Measurements from ENCODE around the gene MYO1F. TPM values are rescaled to one million over a fixed set of nuclear protein-coding genes. Genes with fewer than 3 reads are reported as not detected.
A peak's percentile ranks its signal among the peaks of the same experiment; 100 is the strongest.
"Not testable (repeated sequence)": the region's sequence is repeated elsewhere in the genome, so short reads cannot be mapped to it uniquely, and the experiment has no call there.

The MYO1F gene
- total RNA-seq, result 0.16 and 0.55 TPM in 2 replicates
- long read RNA-seq, result 0 reads

DNA sequence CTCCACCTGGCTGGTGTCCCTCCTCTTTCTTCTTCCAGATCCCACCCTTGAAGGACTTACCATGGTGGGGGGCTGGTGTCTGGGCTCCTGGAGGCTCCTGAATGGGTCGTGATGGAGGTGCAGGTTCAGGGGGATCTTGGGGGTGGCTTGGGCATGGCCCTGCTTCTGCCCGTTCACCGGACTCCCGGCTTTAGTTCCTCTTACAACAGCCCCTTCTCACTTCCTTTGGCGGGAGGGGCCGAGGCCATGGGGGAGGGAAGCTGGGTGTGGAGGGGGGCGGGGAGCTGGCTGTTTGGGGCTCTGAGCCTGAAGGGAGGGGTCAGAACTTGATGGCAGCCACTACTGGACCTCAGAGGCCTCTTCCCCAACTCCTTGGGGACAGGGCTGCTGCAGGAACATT lies at the start of gene MYO1F:
Gene MYO1F, minus strand, starts transcription at position 196 of the 400 bp plus-strand sequence. Its CDS starts 133 bp downstream, at position 63.
- Mint-ChIP-seq H3K4me1 (ENCODE audit: low read depth) (no peaks in the 10 kb centered on the region), H3K9me3 (ENCODE audit: low read depth) (no peaks in the 10 kb centered on the region), H3K36me3 (ENCODE audit: insufficient read depth) (no peaks in the 10 kb centered on the region), H3K27ac (no peak within 1 kb of the TSS), H3K27me3 (peaks cover 29% of the 10 kb centered on the region), H3K4me3 (ENCODE audit: low read depth) (no peak within 1 kb of the TSS)
- no peak for DNase-seq (ENCODE audit: low spot score, unreplicated experiment)
- TF ChIP-seq, protein P1, sequence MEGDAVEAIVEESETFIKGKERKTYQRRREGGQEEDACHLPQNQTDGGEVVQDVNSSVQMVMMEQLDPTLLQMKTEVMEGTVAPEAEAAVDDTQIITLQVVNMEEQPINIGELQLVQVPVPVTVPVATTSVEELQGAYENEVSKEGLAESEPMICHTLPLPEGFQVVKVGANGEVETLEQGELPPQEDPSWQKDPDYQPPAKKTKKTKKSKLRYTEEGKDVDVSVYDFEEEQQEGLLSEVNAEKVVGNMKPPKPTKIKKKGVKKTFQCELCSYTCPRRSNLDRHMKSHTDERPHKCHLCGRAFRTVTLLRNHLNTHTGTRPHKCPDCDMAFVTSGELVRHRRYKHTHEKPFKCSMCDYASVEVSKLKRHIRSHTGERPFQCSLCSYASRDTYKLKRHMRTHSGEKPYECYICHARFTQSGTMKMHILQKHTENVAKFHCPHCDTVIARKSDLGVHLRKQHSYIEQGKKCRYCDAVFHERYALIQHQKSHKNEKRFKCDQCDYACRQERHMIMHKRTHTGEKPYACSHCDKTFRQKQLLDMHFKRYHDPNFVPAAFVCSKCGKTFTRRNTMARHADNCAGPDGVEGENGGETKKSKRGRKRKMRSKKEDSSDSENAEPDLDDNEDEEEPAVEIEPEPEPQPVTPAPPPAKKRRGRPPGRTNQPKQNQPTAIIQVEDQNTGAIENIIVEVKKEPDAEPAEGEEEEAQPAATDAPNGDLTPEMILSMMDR (IDR thresholded peaks at IDR 0.05; ENCODE audit: unreplicated experiment), result no peak

DNA sequence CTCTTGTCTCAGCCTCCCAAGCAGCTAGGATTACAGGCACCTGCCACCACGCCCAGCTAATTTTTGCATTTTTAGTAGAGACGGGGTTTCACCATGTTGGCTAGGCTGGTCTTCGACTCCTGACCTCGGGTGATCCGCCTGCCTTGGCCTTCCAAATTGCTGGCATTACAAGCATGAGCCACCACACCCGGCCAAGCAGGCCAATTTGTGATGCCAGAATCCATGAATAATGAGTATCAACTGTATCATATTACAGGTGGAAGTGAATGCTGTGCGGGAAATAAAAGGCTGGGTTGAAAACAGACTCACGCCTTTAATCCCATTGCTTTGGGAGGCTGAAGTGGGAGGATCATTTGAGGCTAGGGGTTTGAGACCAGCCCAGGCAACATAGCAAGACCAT lies 49.6 kb upstream of the MYO1F start:
- H3K9me3 Mint-ChIP-seq (ENCODE audit: low read depth), result peaks cover 4% of the 10 kb centered on the region
- H3K36me3 Mint-ChIP-seq (ENCODE audit: insufficient read depth), result no peaks in the 10 kb centered on the region
- H3K4me1 Mint-ChIP-seq (ENCODE audit: low read depth), result no peaks in the 10 kb centered on the region
- no peaks in the 10 kb centered on the region for H3K27me3 Mint-ChIP-seq
- no peak overlapping the region for H3K4me3 Mint-ChIP-seq (ENCODE audit: low read depth)
- H3K27ac Mint-ChIP-seq, result no peak overlapping the region
- no peak for DNase-seq (ENCODE audit: low spot score, unreplicated experiment)
- TF ChIP-seq, protein P1 (IDR thresholded peaks at IDR 0.05; ENCODE audit: unreplicated experiment), result no peak

DNA sequence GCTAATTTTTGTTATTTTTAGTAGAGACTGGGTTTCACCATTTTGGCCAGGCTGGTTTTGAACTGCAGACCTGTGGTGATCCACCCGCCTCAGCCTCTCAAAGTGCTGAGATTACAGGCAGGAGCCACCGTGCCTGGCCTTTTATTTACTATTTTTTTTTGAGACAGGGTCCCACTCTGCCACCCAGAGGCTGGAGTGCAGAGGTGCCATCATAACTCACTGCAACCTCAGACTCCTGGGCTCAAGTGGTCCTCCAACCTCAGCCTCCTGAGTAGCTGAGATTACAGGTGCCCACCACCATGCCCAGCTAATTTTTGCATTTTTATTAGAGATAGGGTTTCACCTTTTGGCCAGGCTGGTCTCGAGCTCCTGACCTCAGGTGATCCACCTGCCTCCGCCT lies 45.6 kb upstream of the MYO1F start:
- H3K27ac Mint-ChIP-seq; DNase-seq (ENCODE audit: low spot score, unreplicated experiment); H3K4me3 Mint-ChIP-seq (ENCODE audit: low read depth); H3K27me3 Mint-ChIP-seq; H3K9me3 Mint-ChIP-seq (ENCODE audit: low read depth); H3K4me1 Mint-ChIP-seq (ENCODE audit: low read depth); H3K36me3 Mint-ChIP-seq (ENCODE audit: insufficient read depth): not testable (repeated sequence)
- TF ChIP-seq, protein P1 (IDR thresholded peaks at IDR 0.05; ENCODE audit: unreplicated experiment), result peak; percentile 38

DNA sequence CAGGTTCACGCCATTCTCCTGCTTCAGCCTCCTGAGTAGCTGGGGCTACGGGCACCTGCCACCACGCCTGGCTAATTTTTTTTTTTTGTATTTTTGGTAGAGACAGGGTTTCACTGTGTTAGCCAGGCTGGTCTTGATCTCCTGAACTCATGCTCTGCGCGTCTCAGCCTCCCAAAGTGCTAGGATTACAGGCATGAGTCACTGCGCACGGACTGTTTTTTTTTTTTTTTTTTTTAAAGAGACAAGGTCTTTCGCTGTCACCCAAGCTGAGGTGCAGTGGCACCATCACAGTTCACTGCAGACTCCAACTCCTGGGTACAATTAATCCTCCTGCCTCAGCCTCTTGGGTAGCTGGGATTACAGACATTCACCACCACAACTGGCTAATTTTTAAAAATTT lies 41.5 kb upstream of the MYO1F start:
- DNase-seq (ENCODE audit: low spot score, unreplicated experiment), result no peak
- TF ChIP-seq, protein P1 (IDR thresholded peaks at IDR 0.05; ENCODE audit: unreplicated experiment), result no peak
- no peak overlapping the region for H3K27ac Mint-ChIP-seq
- H3K4me3 Mint-ChIP-seq (ENCODE audit: low read depth), result no peak overlapping the region
- peaks cover 18% of the 10 kb centered on the region for H3K27me3 Mint-ChIP-seq
- no peaks in the 10 kb centered on the region for H3K4me1 Mint-ChIP-seq (ENCODE audit: low read depth)
- H3K9me3 Mint-ChIP-seq (ENCODE audit: low read depth), result no peaks in the 10 kb centered on the region
- no peaks in the 10 kb centered on the region for H3K36me3 Mint-ChIP-seq (ENCODE audit: insufficient read depth)

DNA sequence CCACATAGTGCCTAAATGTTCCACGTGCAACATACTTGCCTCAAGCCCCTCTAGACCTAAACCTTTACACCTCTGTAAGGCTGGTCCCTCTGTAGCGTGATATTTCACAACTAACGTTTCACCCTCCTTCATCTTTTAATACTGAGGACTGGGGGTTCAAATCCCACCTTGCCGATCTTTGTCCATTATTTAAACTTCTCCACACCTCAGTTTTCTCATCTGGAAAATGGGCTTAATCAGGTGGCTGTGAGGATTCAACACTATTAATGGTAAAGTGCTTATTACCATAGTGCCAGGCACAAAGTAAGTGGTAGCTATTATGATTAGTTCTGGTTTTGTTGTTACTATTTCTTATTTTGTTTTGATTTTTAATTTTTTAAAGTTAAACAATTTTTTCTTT lies 40.7 kb upstream of the MYO1F start:
- Mint-ChIP-seq H3K36me3 (ENCODE audit: insufficient read depth) (no peaks in the 10 kb centered on the region), H3K27me3 (peaks cover 18% of the 10 kb centered on the region), H3K4me3 (ENCODE audit: low read depth) (no peak overlapping the region), H3K9me3 (ENCODE audit: low read depth) (no peaks in the 10 kb centered on the region), H3K4me1 (ENCODE audit: low read depth) (no peaks in the 10 kb centered on the region), H3K27ac (no peak overlapping the region)
- no peak for DNase-seq (ENCODE audit: low spot score, unreplicated experiment)
- TF ChIP-seq, protein P1 (IDR thresholded peaks at IDR 0.05; ENCODE audit: unreplicated experiment), result no peak

DNA sequence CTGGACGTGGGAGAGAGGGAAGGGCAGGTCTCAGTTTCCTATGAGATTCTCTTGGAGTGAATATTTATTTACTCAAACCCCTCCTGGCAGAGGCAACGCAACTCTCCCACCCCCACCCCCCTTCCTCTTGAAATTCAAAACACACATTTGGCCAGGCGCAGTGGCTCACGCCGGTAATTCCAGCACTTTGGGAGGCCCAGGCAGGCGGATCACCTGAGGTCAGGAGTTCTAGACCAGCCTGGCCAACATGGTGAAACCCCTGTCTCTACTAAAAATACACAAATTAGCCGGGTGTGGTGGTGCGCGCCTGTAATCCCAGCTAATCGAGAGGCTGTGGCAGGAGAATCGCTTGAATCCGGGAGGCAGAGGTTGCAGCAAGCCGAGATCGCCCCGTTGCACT lies 40.1 kb upstream of the MYO1F start:
- not testable (repeated sequence) for DNase-seq (ENCODE audit: low spot score, unreplicated experiment); H3K4me3 Mint-ChIP-seq (ENCODE audit: low read depth)
- peaks cover 18% of the 10 kb centered on the region for H3K27me3 Mint-ChIP-seq

More for the DNA sequence above, 40.1 kb upstream of the MYO1F start:
- H3K4me1 Mint-ChIP-seq (ENCODE audit: low read depth); H3K9me3 Mint-ChIP-seq (ENCODE audit: low read depth); H3K27ac Mint-ChIP-seq; H3K36me3 Mint-ChIP-seq (ENCODE audit: insufficient read depth): not testable (repeated sequence)
